Left lung (tissue), 10 donors: ENCODE results near the gene P3H2. TPM values are rescaled to one million over a fixed set of nuclear protein-coding genes. Genes with fewer than 3 reads are reported as not detected.

Experiments
- ATAC-seq: fragments of 200-7000 bp; cut with Tn5 transposase; one replicate; pipeline ENCODE4 v1.9.1; 2020; ENCODE audit warnings: moderate library complexity
- DNase-seq, 4 donors: peaks; one replicate each; pipeline ENCODE4 v3.0.0-alpha.2; 2013 to 2020
- H3K27ac ChIP-seq, 2 donors: fragments of 200-600 bp; sonication (generic) in 1 of 2; one replicate each; pipeline versions ENCODE4 v1.5.0 to v1.8.0; 2020 to 2021
- H3K27me3 ChIP-seq, 2 donors: fragments of 200-600 bp; sonication (generic) in 1 of 2; one replicate each; pipeline versions ENCODE4 v1.5.0 to v1.8.0; 2020 to 2021
- H3K36me3 ChIP-seq, 2 donors: fragments of 200-600 bp; sonication (generic) in 1 of 2; one replicate each; pipeline versions ENCODE4 v1.5.0 to v1.8.0; 2020 to 2021
- H3K4me1 ChIP-seq, 2 donors: fragments of 200-600 bp; one replicate each; pipeline ENCODE4 v1.8.0; 2021
- H3K4me3 ChIP-seq, 2 donors: fragments of 200-600 bp; sonication (generic) in 1 of 2; one replicate each; pipeline versions ENCODE4 v1.5.0 to v1.8.0; 2020 to 2021; ENCODE audit warnings: mild to moderate bottlenecking in 1 of 2
- H3K9me3 ChIP-seq, 2 donors: fragments of 200-600 bp; sonication (generic) in 1 of 2; one replicate each; pipeline versions ENCODE4 v1.5.0 to v1.8.0; 2020 to 2021
- CTCF ChIP-seq, 2 donors: fragments of 200-600 bp; sonication (generic) in 1 of 2; IDR thresholded peaks; one replicate each; pipeline versions ENCODE4 v1.5.0 to v1.8.0; 2021; ENCODE audit warnings: antibody characterized with exemption in 2 of 2
- intact Hi-C, 2 donors: fragments of 100-400 bp; cut with DNase I; formaldehyde crosslinking; loops; one replicate each; pipeline versions ENCODE4 v1.11.2 to v1.14.2; 2022
- polyA plus RNA-seq, 6 donors: library from polyadenylated mRNA; unstranded; fragments of 120-200 nt; gene quantifications; one replicate each; pipeline ENCODE4 v1.2.1, GENCODE V29; 2013; ENCODE audit not compliant: insufficient read length in 6 of 6
- total RNA-seq, 2 donors: library from RNA; stranded (reverse); fragmentation: NEBNext Ultra II Directional; extraction: Animal tissue kit (Norgen Biotek cat#: 25700); gene quantifications; one replicate each; pipeline ENCODE4 v1.2.1, GENCODE V29; 2021
- donor health status: DM: no; HTN: yes; CAD: no.
- donor health status: DM: no; HTN: no; CAD: no.

Gene P3H2
- total and polyA plus RNA-seq, 8 donors = 29.1 to 50.7 (median 36.1) TPM

GRCh38 chr3:190010486-190010885, 110.2 kb downstream of the P3H2 start:
- no peak for ATAC-seq
- no peak for DNase-seq
- H3K9me3 ChIP-seq = no peaks in the 10 kb centered on the region
- TF ChIP-seq CTCF (IDR thresholded peaks at IDR 0.05) = no peak
- H3K27me3 ChIP-seq = peaks cover 0 to 4% of the 10 kb centered on the region in 2 donors
- intact Hi-C loops = no loop called here
- H3K4me1 ChIP-seq = no peaks in the 10 kb centered on the region
- H3K27ac ChIP-seq = no peak overlapping the region
- H3K4me3 ChIP-seq = no peak overlapping the region
- no peaks in the 10 kb centered on the region for H3K36me3 ChIP-seq

GRCh38 chr3:190009614-190010013, 111.1 kb downstream of the P3H2 start:
- Histone ChIP-seq H3K4me1 (no peaks in the 10 kb centered on the region), H3K36me3 (no peaks in the 10 kb centered on the region), H3K27ac (no peak overlapping the region), H3K27me3 (peaks cover 0 to 4% of the 10 kb centered on the region in 2 donors), H3K9me3 (no peaks in the 10 kb centered on the region), H3K4me3 (no peak overlapping the region)
- DNase-seq (no peak), ATAC-seq (no peak)
- intact Hi-C loops = no loop called here
- TF ChIP-seq CTCF (IDR thresholded peaks at IDR 0.05) = no peak

GRCh38 chr3:190008432-190008831, 112.3 kb downstream of the P3H2 start:
- no peaks in the 10 kb centered on the region for H3K9me3 ChIP-seq
- no peaks in the 10 kb centered on the region for H3K36me3 ChIP-seq
- no peaks in the 10 kb centered on the region for H3K4me1 ChIP-seq
- H3K27me3 ChIP-seq = peaks cover 0 to 2% of the 10 kb centered on the region in 2 donors
- TF ChIP-seq CTCF (IDR thresholded peaks at IDR 0.05) = no peak
- DNase-seq (no peak), ATAC-seq (no peak)
- H3K4me3 ChIP-seq = no peak overlapping the region
- no peak overlapping the region for H3K27ac ChIP-seq
- intact Hi-C loops = no loop called here

GRCh38 chr3:190005343-190006113, 115.2 kb downstream of the P3H2 start:
- DNase-seq (no peak), ATAC-seq (peak; percentile 45)
- intact Hi-C loops = no loop called here
- H3K36me3 ChIP-seq = no peaks in the 10 kb centered on the region
- no peaks in the 10 kb centered on the region for H3K4me1 ChIP-seq
- no peak for TF ChIP-seq CTCF (IDR thresholded peaks at IDR 0.05)
- no peaks in the 10 kb centered on the region for H3K27me3 ChIP-seq
- no peaks in the 10 kb centered on the region for H3K9me3 ChIP-seq
- peak overlapping the region in 1 of 2 donors; percentile 36 for H3K27ac ChIP-seq
- no peak overlapping the region for H3K4me3 ChIP-seq

GRCh38 chr3:190004656-190005055, 116.0 kb downstream of the P3H2 start:
- Histone ChIP-seq H3K4me3 (no peak overlapping the region), H3K9me3 (no peaks in the 10 kb centered on the region), H3K27ac (no peak overlapping the region), H3K4me1 (no peaks in the 10 kb centered on the region), H3K27me3 (no peaks in the 10 kb centered on the region), H3K36me3 (no peaks in the 10 kb centered on the region)
- ATAC-seq (no peak), DNase-seq (no peak)
- no peak for TF ChIP-seq CTCF (IDR thresholded peaks at IDR 0.05)
- intact Hi-C loops = no loop called here
